ENCODE results near the gene PRR20G.

GRCh38 chr3:127325629-127325961 is 37.7 kb upstream of the PRR20G start:
- TF ChIP-seq, protein P1, sequence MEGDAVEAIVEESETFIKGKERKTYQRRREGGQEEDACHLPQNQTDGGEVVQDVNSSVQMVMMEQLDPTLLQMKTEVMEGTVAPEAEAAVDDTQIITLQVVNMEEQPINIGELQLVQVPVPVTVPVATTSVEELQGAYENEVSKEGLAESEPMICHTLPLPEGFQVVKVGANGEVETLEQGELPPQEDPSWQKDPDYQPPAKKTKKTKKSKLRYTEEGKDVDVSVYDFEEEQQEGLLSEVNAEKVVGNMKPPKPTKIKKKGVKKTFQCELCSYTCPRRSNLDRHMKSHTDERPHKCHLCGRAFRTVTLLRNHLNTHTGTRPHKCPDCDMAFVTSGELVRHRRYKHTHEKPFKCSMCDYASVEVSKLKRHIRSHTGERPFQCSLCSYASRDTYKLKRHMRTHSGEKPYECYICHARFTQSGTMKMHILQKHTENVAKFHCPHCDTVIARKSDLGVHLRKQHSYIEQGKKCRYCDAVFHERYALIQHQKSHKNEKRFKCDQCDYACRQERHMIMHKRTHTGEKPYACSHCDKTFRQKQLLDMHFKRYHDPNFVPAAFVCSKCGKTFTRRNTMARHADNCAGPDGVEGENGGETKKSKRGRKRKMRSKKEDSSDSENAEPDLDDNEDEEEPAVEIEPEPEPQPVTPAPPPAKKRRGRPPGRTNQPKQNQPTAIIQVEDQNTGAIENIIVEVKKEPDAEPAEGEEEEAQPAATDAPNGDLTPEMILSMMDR (IDR thresholded peaks at IDR 0.05; ENCODE audit: borderline replicate concordance, extremely low read depth, low read length, poor library complexity, severe bottlenecking): no peak
- no peak for TF ChIP-seq EZH2 (IDR thresholded peaks at IDR 0.05; ENCODE audit: borderline replicate concordance, low read depth, low read length, severe bottlenecking)
